NOMO-1 treated with dmso at 0.1 percent for 144 hours (cell line): ENCODE measurements around the gene ALK.

Experiments used
- DNase-seq: peaks from one replicate; lab custom pipeline; 2025; ENCODE audit not compliant: unreplicated experiment; lab: John Stamatoyannopoulos, UW

The ALK gene

GRCh38 chr2:29377788-29378187 is 543.6 kb downstream of the ALK start:
- DNase-seq = no peak

DNA sequence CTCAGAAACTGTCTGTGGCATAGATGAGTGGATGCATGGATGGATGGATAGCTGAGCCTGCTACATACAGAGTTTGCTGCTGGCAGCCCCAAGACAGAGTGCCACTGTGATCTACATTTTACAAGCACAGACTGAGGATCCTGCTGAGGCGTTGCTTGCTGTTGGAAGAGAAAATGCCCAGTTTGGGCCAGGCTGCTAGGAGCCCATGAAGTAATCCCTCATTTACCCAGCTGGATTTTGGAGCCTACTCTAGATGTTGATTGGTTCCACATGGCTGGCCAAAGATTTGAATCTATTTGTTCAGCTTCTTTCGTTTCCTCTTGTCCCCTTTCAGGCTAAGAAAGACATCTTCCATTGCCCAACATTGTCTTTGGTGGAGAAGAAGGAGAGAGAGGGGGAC is 544.8 kb downstream of the ALK start:
- DNase-seq = no peak

DNA sequence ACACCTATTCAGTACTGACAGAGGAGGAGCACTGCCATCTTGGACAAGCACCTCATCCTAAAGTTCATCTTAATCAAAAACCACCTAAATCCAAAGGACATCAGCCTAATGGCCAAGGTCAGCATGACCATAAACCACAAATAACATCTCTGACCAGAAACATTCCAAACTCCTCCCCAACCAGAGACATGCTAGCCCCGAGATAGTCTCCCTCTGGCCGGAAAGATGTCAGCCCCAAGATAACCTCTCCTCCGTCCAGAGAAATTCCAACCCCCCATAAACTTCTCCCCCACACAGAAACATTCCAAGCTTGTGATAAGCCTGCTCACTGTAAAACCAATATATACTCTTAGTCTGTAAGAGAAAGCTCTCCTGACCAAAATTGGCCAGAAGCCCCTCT is 545.5 kb downstream of the ALK start:
- DNase-seq = no peak

DNA sequence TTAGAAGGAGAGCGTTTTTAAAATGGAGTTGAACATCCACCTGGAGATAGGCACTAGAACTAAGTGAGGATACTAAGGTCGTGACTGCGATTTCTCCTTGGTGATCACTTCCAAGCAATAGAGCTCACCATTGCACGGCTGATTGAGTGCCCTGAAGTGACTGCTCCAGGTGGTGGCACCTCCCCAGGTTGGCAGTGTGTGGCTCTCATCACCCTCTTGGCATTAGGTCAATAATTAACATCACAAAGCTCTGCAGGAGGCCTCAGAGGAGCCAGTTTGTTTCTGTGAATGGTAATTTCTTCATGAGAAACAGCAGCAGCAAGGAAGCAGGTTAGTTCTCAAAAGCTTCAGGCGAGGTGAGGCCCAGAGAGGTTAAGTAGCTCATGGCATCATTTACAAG is 546.6 kb downstream of the ALK start:
- DNase-seq = no peak

- no peak for DNase-seq
Measured at GRCh38 chr2:29373870-29374269, 547.5 kb downstream of the ALK start.

DNA sequence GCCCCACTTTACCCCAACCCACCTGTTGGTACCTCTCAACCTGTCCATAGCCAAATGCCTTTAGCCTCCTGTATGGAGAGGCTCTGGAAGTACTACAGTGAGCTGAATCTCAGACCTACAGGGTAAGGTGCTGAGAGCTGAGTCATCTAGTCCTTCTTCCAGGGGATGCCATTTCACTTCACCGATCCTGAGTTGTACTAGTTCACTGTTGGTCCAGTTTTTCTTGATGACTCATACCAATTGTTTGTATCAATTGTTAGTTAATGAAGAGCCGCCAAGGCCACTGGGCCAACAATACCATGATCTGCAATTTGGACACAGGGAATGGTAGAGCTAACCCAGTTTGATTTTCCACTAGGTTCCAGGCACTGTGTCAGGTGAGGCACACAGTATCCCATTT is 549.2 kb downstream of the ALK start:
- no peak for DNase-seq

GRCh38 chr2:29370581-29371125 is 550.7 kb downstream of the ALK start:
- DNase-seq = no peak

- no peak for DNase-seq
Measured at GRCh38 chr2:29370173-29370572, 551.2 kb downstream of the ALK start.

DNA sequence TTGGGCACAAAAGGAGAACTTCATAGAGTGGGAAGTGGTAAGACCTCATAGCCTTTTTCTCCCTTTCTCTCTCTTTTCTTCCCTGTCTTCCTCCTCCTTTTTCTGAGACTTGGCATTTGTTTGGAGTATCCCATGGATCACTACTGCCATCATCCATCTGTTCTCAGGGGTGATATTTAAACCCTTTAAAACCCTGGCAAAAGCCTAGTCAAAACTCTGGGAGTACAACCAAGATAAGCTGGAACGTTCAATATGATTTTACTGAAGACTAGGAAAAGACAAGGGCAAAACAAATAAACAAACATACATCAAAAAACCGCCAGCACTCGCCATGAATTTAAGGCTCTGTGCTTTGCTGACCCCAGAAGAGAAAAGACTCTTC is 552.7 kb downstream of the ALK start:
- DNase-seq = no peak

DNA sequence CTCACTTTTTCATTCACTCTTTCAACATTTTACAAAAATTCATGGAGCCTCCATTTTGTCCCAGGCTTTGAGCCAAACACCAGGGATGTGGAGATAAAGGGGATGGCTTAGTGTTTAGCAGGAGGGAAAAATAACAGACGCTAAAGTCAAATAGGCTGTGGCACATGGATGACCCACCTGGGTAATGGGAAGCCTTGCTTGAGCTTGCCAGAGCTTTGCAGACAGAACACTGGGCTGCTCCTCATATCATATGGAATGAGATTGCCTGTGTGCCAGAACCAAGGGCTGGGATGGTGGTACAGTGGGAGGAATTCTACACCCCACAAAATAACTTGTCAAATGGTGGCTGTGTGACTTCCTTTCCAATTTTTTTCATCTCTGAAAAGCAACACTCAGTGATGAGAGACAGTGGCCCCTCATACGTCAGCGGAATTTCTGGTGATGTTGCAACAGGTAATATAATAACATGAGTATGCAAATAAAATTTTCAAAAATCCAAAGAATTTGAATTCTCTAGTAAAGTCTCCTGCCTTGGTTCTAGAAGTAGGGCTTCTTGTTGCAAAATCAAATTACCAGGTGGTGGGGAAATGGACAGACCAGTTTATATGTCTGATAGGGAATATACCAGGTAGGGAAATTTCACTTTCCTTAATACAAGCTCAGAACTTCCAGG is 553.3 kb downstream of the ALK start:
- DNase-seq = no peak

DNA sequence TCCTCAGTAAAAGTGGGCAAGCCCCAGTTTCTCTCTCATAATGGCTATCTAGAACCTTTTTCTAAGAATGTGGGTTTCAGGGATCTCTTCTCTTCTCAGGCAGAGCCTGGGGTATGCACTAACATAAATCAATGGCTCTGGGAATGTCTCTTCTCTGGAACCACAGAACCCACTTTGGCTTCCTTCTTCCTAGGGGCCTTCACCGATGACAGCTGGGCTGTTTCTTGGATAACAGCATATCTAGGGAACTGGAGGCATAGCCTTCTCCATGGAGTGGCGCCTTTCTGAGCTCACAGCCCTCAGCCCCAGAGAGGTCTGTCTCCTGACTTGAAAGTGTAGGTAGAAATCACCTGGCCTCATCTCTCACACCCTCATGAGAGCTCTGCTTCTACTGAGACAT is 558.3 kb downstream of the ALK start:
- no peak for DNase-seq

GRCh38 chr2:29361231-29361630 is 560.2 kb downstream of the ALK start:
- DNase-seq = no peak

GRCh38 chr2:29360016-29360784 is 561.2 kb downstream of the ALK start:
- no peak for DNase-seq

- no peak for DNase-seq
Measured at GRCh38 chr2:29353403-29353991, 567.9 kb downstream of the ALK start.

- no peak for DNase-seq
Measured at GRCh38 chr2:29351916-29352591, 569.3 kb downstream of the ALK start.

DNA sequence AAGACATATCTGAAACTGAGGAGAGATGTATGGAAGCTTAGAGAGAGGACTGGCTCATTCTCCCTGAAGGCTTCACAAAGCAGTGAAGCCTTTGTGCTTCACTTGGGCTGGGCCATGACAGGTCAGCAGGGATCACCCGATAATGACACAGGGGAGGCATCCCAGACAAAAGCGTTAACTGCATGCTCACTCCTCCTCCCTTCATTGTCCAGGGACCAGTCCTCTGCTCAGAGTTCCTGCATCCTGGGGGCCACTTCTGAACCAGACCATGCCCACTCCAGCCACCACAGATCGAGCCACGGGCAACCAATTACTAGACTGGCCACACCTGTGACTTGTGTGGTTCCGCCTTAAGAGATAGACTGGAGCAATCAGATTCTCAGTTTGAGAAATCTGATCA is 570.1 kb downstream of the ALK start:
- no peak for DNase-seq

- no peak for DNase-seq
Measured at GRCh38 chr2:29349316-29350030, 571.9 kb downstream of the ALK start.

- DNase-seq = no peak
Measured at GRCh38 chr2:29347774-29348461, 573.5 kb downstream of the ALK start.

DNA sequence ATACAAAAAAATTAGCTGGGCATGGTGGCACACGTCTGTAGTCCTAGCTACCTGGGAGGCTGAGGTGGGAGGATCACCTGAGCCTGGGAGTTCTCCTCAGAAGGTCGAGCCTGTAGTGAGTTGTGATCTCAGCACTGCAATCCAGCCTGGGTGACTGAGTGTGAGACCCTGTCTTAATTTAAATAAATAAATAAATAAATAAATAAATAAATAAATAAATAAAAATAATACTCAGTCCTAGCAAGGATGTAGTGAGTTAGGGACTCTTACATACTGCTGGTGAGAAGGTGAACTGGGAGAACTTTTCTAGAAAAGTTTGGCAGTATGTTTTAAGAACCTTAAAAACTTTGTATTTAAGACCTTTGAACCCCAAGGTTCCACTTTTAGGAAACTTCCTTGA is 576.1 kb downstream of the ALK start:
- no peak for DNase-seq

- DNase-seq = no peak
Measured at GRCh38 chr2:29343830-29344229, 577.6 kb downstream of the ALK start.
